ENCODE measurements around the gene SCARB1.

The SCARB1 gene

GRCh38 chr12:124774462-124775167 lies 89.0 kb downstream of the SCARB1 start (continued):
- TF ChIP-seq POU6F1 (CRISPR knock-in tag; IDR thresholded peaks at IDR 0.05; ENCODE audit: borderline replicate concordance, low read depth): no peak

- no peak for TF ChIP-seq ZFP3 (CRISPR knock-in tag; IDR thresholded peaks at IDR 0.05)
- TF ChIP-seq ZFP30 (CRISPR knock-in tag; IDR thresholded peaks at IDR 0.05): no peak
- no peak for TF ChIP-seq ISL1 (CRISPR knock-in tag; IDR thresholded peaks at IDR 0.05)
- no peak for TF ChIP-seq ARNTL (CRISPR knock-in tag; IDR thresholded peaks at IDR 0.05; ENCODE audit: borderline replicate concordance, low read depth)
- TF ChIP-seq RARB (CRISPR knock-in tag; IDR thresholded peaks at IDR 0.05): no peak
- no peak for TF ChIP-seq POU6F1 (CRISPR knock-in tag; IDR thresholded peaks at IDR 0.05; ENCODE audit: borderline replicate concordance, low read depth)
- TF ChIP-seq CREB5 (CRISPR knock-in tag; IDR thresholded peaks at IDR 0.05; ENCODE audit: low read depth): no peak
- no peak for ATAC-seq
Measured at GRCh38 chr12:124774054-124774461, 89.6 kb downstream of the SCARB1 start.

- TF ChIP-seq GLIS3 (CRISPR knock-in tag; IDR thresholded peaks at IDR 0.05): no peak
- TF ChIP-seq SNAI2 (CRISPR knock-in tag; IDR thresholded peaks at IDR 0.05): no peak
- no peak for TF ChIP-seq TSHZ2 (CRISPR knock-in tag; IDR thresholded peaks at IDR 0.05)
- ATAC-seq: peak; percentile 10; the same call in 2 of the 3 replicates
Measured at GRCh38 chr12:124772289-124773170, 91.1 kb downstream of the SCARB1 start.

- TF ChIP-seq ZNF565 (CRISPR knock-in tag; conservative IDR thresholded peaks at IDR 0.05; ENCODE audit: low read depth) (no peak), TCF4 (CRISPR knock-in tag; IDR thresholded peaks at IDR 0.05; ENCODE audit: borderline replicate concordance) (no peak), RARB (CRISPR knock-in tag; IDR thresholded peaks at IDR 0.05) (no peak), ZFP30 (CRISPR knock-in tag; IDR thresholded peaks at IDR 0.05) (no peak)
- peak; percentile 85 for ATAC-seq
Measured at GRCh38 chr12:124771462-124772288, 92.0 kb downstream of the SCARB1 start.

- TF ChIP-seq ZC3H10 (CRISPR knock-in tag; IDR thresholded peaks at IDR 0.05) (no peak), TSHZ2 (CRISPR knock-in tag; IDR thresholded peaks at IDR 0.05) (no peak), ESRRG (CRISPR knock-in tag; IDR thresholded peaks at IDR 0.05) (no peak), ZNF565 (CRISPR knock-in tag; conservative IDR thresholded peaks at IDR 0.05; ENCODE audit: low read depth) (no peak)
- ATAC-seq: no peak
Measured at GRCh38 chr12:124770728-124771127, 92.9 kb downstream of the SCARB1 start.
